PFSK-1 (cell line): ENCODE results near the gene PROM1.

Experiments used
- FOXP2 ChIP-seq: optimal IDR thresholded peaks from 2 replicates; pipeline ENCODE3; 2011; ENCODE audit warnings: borderline replicate concordance, control low read depth, inconsistent platforms; ENCODE audit not compliant: insufficient read depth; ENCODE audit errors: extremely low read length, extremely low read depth
- POLR2AphosphoS5 ChIP-seq: IDR thresholded peaks from 2 replicates; pipeline ENCODE4 v1.6.1; 2012; ENCODE audit warnings: low read depth, mild to moderate bottlenecking, control low read depth, low read length, moderate library complexity
- REST ChIP-seq, 2 experiments: IDR thresholded peaks; 2 replicates each; pipeline versions ENCODE4 v1.6.1 to v1.8.0; 2011 to 2012; ENCODE audit warnings: low read depth in 2 of 2, low read length in 2 of 2, control low read depth in 1 of 2, inconsistent platforms in 1 of 2, mild to moderate bottlenecking in 1 of 2, moderate library complexity in 1 of 2; ENCODE audit not compliant: insufficient read depth in 1 of 2
- SIN3A ChIP-seq: IDR thresholded peaks from 2 replicates; pipeline ENCODE4 v1.6.1; 2012; ENCODE audit warnings: mild to moderate bottlenecking, low read length, moderate library complexity, borderline replicate concordance; ENCODE audit not compliant: insufficient read depth
- TAF1 ChIP-seq: IDR thresholded peaks from 2 replicates; pipeline ENCODE4 v1.6.1; 2012; ENCODE audit warnings: low read length, control low read depth, borderline replicate concordance; ENCODE audit not compliant: insufficient read depth

Gene PROM1

GRCh38 chr4:16072168-16072567, 11.7 kb downstream of the PROM1 start:
- no peak for TF ChIP-seq FOXP2
- no peak for TF ChIP-seq POLR2AphosphoS5
- TF ChIP-seq SIN3A: no peak
- TF ChIP-seq TAF1: no peak
- TF ChIP-seq REST (IDR thresholded peaks at IDR 0.05; ENCODE audit: insufficient read depth in 1 of 2, low read depth in 2 of 2, low read length in 2 of 2): no peak

GRCh38 chr4:16070203-16070602, 13.6 kb downstream of the PROM1 start:
- no peak for TF ChIP-seq POLR2AphosphoS5
- no peak for TF ChIP-seq TAF1
- no peak for TF ChIP-seq SIN3A
- TF ChIP-seq FOXP2: no peak
- no peak for TF ChIP-seq REST (IDR thresholded peaks at IDR 0.05; ENCODE audit: insufficient read depth in 1 of 2, low read depth in 2 of 2, low read length in 2 of 2)

- TF ChIP-seq TAF1: no peak
- no peak for TF ChIP-seq REST (IDR thresholded peaks at IDR 0.05; ENCODE audit: insufficient read depth in 1 of 2, low read depth in 2 of 2, low read length in 2 of 2)
- TF ChIP-seq FOXP2: no peak
- TF ChIP-seq POLR2AphosphoS5: no peak
- TF ChIP-seq SIN3A: no peak
Measured at GRCh38 chr4:16067515-16067914, 16.3 kb downstream of the PROM1 start.

GRCh38 chr4:16066586-16067128, 17.2 kb downstream of the PROM1 start:
- TF ChIP-seq SIN3A: no peak
- no peak for TF ChIP-seq TAF1
- TF ChIP-seq FOXP2: no peak
- TF ChIP-seq REST (IDR thresholded peaks at IDR 0.05; ENCODE audit: insufficient read depth in 1 of 2, low read depth in 2 of 2, low read length in 2 of 2): no peak
- no peak for TF ChIP-seq POLR2AphosphoS5

GRCh38 chr4:16065066-16065465, 18.8 kb downstream of the PROM1 start:
- no peak for TF ChIP-seq SIN3A
- TF ChIP-seq REST (IDR thresholded peaks at IDR 0.05; ENCODE audit: insufficient read depth in 1 of 2, low read depth in 2 of 2, low read length in 2 of 2): no peak
- no peak for TF ChIP-seq POLR2AphosphoS5
- TF ChIP-seq TAF1: no peak
- no peak for TF ChIP-seq FOXP2
